ENCODE data around the gene GUSB. TPM values are rescaled to one million over a fixed set of nuclear protein-coding genes. Genes with fewer than 3 reads are reported as not detected.
"Not testable (repeated sequence)": the region's sequence is repeated elsewhere in the genome, so short reads cannot be mapped to it uniquely, and the experiment has no call there.

The GUSB gene
- total and polyA plus RNA-seq, 2 of the 4 experiments (the other 2 are of a cell fraction): 12.9 to 47.7 TPM

DNA sequence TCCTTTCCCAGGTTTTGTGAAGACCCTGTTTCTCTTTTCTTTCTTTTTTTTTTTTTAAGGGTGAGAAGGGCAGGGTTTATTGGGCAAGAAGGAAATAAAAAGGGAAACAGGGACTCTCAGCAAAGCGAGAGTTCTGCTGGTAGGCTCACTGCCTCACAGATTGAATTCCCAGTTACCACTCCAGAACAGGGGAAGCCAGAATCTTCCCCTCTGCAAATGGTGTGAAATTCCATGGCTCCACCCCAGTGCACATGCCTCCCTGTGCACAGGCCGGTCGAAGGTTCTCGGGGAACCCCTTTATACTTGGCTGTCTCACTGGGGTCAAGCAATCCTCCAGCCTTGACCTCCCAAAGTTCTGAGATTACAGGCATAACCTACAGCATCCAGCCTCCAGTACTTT is 10.5 kb upstream of the GUSB start:
- no peak overlapping the region for H2BK120ac ChIP-seq (ENCODE audit: low read depth, low read length)
- in situ Hi-C loops (cut with MboI; ENCODE audit: low sequenced_read_pairs): no loop called here

DNA sequence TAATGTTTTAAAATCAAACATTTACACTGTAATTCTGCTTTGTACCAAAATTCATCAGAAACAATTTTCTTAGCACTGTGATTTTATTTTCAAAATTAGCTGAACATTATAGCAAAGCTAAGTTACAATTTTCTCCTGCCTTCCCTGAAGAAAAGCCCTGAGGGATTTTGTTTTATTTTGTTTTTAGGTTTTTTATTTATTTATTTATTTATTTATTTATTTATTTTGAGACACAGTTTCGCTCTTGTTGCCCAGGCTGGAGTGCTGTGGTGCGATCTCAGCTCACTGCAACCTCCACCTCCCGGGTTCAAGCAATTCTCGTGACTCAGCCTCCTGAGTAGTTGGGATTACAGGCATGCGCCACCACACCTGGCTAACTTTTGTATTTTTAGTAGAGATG is 9.8 kb upstream of the GUSB start:
- in situ Hi-C loops (cut with MboI; ENCODE audit: low sequenced_read_pairs); H3K23ac ChIP-seq (ENCODE audit: low read depth, low read length); H3K56ac ChIP-seq (ENCODE audit: extremely low read depth, insufficient read depth, low read length); H3K9me3 ChIP-seq (ENCODE audit: control insufficient read depth, insufficient read depth, low read length); ATAC-seq (ENCODE audit: low read depth); H3K27ac ChIP-seq (ENCODE audit: insufficient read depth, low read length); H2BK20ac ChIP-seq (ENCODE audit: low read depth, low read length); H2AK5ac ChIP-seq (ENCODE audit: low read depth, low read length); H2AFZ ChIP-seq (replicated peaks; ENCODE audit: low read length, poor library complexity); H3K9me1 ChIP-seq (ENCODE audit: insufficient read depth, low read length); H2BK120ac ChIP-seq (ENCODE audit: low read depth, low read length); H4K8ac ChIP-seq (ENCODE audit: low read depth in 2 of 2, low read length in 2 of 2); H3K36me3 ChIP-seq (ENCODE audit: control insufficient read depth, insufficient read depth, low read length); H4K91ac ChIP-seq (ENCODE audit: insufficient read depth, low read depth, low read length); H4K20me1 ChIP-seq (ENCODE audit: insufficient read depth, low read length); CTCF ChIA-PET; H3K4me1 ChIP-seq (ENCODE audit: control insufficient read depth, insufficient read depth, low read length); H2BK5ac ChIP-seq (ENCODE audit: low read depth, low read length, poor library complexity, severe bottlenecking); H4K5ac ChIP-seq (ENCODE audit: low read depth, low read length); H3K4ac ChIP-seq (ENCODE audit: low read depth, low read length); H3K9ac ChIP-seq (ENCODE audit: low read depth, low read length); H3K18ac ChIP-seq (ENCODE audit: low read depth, low read length); H3K79me1 ChIP-seq (ENCODE audit: low read depth in 1 of 2, low read length in 2 of 2); H2BK15ac ChIP-seq (ENCODE audit: low read depth, low read length); H3K14ac ChIP-seq (replicated peaks; ENCODE audit: low read depth, low read length); H3K4me3 ChIP-seq (ENCODE audit: insufficient read depth, low read depth, low read length); dilution Hi-C loops (cut with HindIII; ENCODE audit: low sequenced_read_pairs, unreplicated experiment); H2AK9ac ChIP-seq (replicated peaks; ENCODE audit: low read depth, low read length, poor library complexity); DNase-seq; BruUV-seq (replicated peaks); H3K27me3 ChIP-seq (ENCODE audit: control insufficient read depth, insufficient read depth, low read length); H3K4me2 ChIP-seq (ENCODE audit: low read depth, low read length); intact Hi-C loops (cut with micrococcal nuclease): not testable (repeated sequence)
- POLR2A ChIA-PET (ENCODE audit: unreplicated experiment): interaction anchor here (0.6 kb wide), 1 partner anchor 31 kb away, joined by 3 read pairs; no protein-coding TSS in a partner anchor
- WGBS, 2 experiments (ENCODE audit: extremely low coverage in 2 of 2, insufficient read length in 1 of 2): no CpG with 5 or more reads among the region's 5 CpGs

More for the DNA sequence above, 10.5 kb upstream of the GUSB start:
- WGBS, 2 experiments (ENCODE audit: extremely low coverage in 2 of 2, insufficient read length in 1 of 2): no CpG with 5 or more reads among the region's 4 CpGs
- Histone ChIP-seq H4K5ac (ENCODE audit: low read depth, low read length) (no peak overlapping the region), H3K56ac (ENCODE audit: extremely low read depth, insufficient read depth, low read length) (no peak overlapping the region), H2AK9ac (replicated peaks; ENCODE audit: low read depth, low read length, poor library complexity) (peak overlapping the region; percentile 42), H4K20me1 (ENCODE audit: insufficient read depth, low read length) (no peaks in the 10 kb centered on the region), H3K27me3 (ENCODE audit: control insufficient read depth, insufficient read depth, low read length) (no peaks in the 10 kb centered on the region), H3K4ac (ENCODE audit: low read depth, low read length) (no peak overlapping the region), H3K9ac (ENCODE audit: low read depth, low read length) (no peak overlapping the region), H3K18ac (ENCODE audit: low read depth, low read length) (no peak overlapping the region), H4K91ac (ENCODE audit: insufficient read depth, low read depth, low read length) (no peak overlapping the region), H2BK5ac (ENCODE audit: low read depth, low read length, poor library complexity, severe bottlenecking) (no peak overlapping the region), H3K14ac (replicated peaks; ENCODE audit: low read depth, low read length) (no peak overlapping the region), H3K9me1 (ENCODE audit: insufficient read depth, low read length) (no peaks in the 10 kb centered on the region), H2AK5ac (ENCODE audit: low read depth, low read length) (no peak overlapping the region), H3K23ac (ENCODE audit: low read depth, low read length) (no peak overlapping the region), H3K4me3 (ENCODE audit: insufficient read depth, low read depth, low read length) (no peak overlapping the region), H3K4me2 (ENCODE audit: low read depth, low read length) (no peak overlapping the region), H2BK15ac (ENCODE audit: low read depth, low read length) (no peak overlapping the region), H3K27ac (ENCODE audit: insufficient read depth, low read length) (no peak overlapping the region), H3K4me1 (ENCODE audit: control insufficient read depth, insufficient read depth, low read length) (no peaks in the 10 kb centered on the region), H4K8ac (ENCODE audit: low read depth in 2 of 2, low read length in 2 of 2) (no peak overlapping the region), H2AFZ (replicated peaks; ENCODE audit: low read length, poor library complexity) (no peak overlapping the region), H2BK20ac (ENCODE audit: low read depth, low read length) (no peak overlapping the region), H3K36me3 (ENCODE audit: control insufficient read depth, insufficient read depth, low read length) (no peaks in the 10 kb centered on the region), H3K79me1 (ENCODE audit: low read depth in 1 of 2, low read length in 2 of 2) (no peaks in the 10 kb centered on the region), H3K9me3 (ENCODE audit: control insufficient read depth, insufficient read depth, low read length) (no peaks in the 10 kb centered on the region)
- no TSS peak for BruUV-seq (replicated peaks)
- ATAC-seq (ENCODE audit: low read depth): no peak
- intact Hi-C loops (cut with micrococcal nuclease): no loop called here
- POLR2A ChIA-PET (ENCODE audit: unreplicated experiment): no interaction called here
- dilution Hi-C loops (cut with HindIII; ENCODE audit: low sequenced_read_pairs, unreplicated experiment): no loop called here
- CTCF ChIA-PET: no interaction called here
- DNase-seq: no peak
- no peak for TF ChIP-seq RFX5 (IDR thresholded peaks at IDR 0.05; ENCODE audit: low read depth, low read length)
- TF ChIP-seq NFE2L2 (IDR thresholded peaks at IDR 0.05; ENCODE audit: low read depth, low read length): no peak
- TF ChIP-seq MAZ (IDR thresholded peaks at IDR 0.05; ENCODE audit: borderline replicate concordance, low read depth, low read length): no peak
- no peak for TF ChIP-seq USF2 (IDR thresholded peaks at IDR 0.05; ENCODE audit: low read depth, low read length)
- no peak for TF ChIP-seq CHD1 (IDR thresholded peaks at IDR 0.05; ENCODE audit: low read depth, low read length)
- TF ChIP-seq MXI1 (IDR thresholded peaks at IDR 0.05; ENCODE audit: borderline replicate concordance, low read depth, low read length): no peak

All from IMR-90 (cell line).